ENCODE results near the gene RALA.
A peak's percentile ranks its signal among the peaks of the same experiment; 100 is the strongest.

- TF ChIP-seq CTCF (IDR thresholded peaks at IDR 0.05) (peak; percentile 67 to 89 (median 80)), POLR2A (IDR thresholded peaks at IDR 0.05) (no peak)
Measured at GRCh38 chr7:39746103-39746819, 122.9 kb downstream of the RALA start.
